Liver (tissue), 3 donors: ENCODE results near the gene PLCD3.

ENCODE experiments used
- ATF3 ChIP-seq: IDR thresholded peaks from 2 replicates; pipeline ENCODE4 v1.6.1; 2016; ENCODE audit warnings: antibody characterized with exemption
- CTCF ChIP-seq: fragments of 150-350 bp; IDR thresholded peaks from 2 replicates; pipeline ENCODE4 v1.5.1; 2017; ENCODE audit warnings: improper control_type of control experiment, low read depth, low read length; ENCODE audit not compliant: missing input control
- EGR1 ChIP-seq, 2 donors: IDR thresholded peaks; 2 replicates each; pipeline ENCODE4 v1.6.1; 2016 to 2018; ENCODE audit warnings: antibody characterized with exemption in 2 of 2, low read depth in 2 of 2
- FOXA1 ChIP-seq: IDR thresholded peaks from 2 replicates; pipeline ENCODE4 v1.6.1; 2016; ENCODE audit warnings: antibody characterized with exemption
- GABPA ChIP-seq, 2 donors: IDR thresholded peaks in 1 of 2; conservative IDR thresholded peaks in 1 of 2; 2 replicates each; pipeline ENCODE4 v1.6.1; 2016; ENCODE audit warnings: antibody characterized with exemption in 2 of 2, mild to moderate bottlenecking in 1 of 2, moderate library complexity in 1 of 2
- HNF4A ChIP-seq, 2 donors: conservative IDR thresholded peaks; 2 replicates each; pipeline ENCODE4 v1.6.1; 2016; ENCODE audit warnings: antibody characterized with exemption in 2 of 2, mild to moderate bottlenecking in 2 of 2
- JUND ChIP-seq, 2 donors: IDR thresholded peaks; 2 replicates each; pipeline ENCODE4 v1.6.1; 2016; ENCODE audit warnings: antibody characterized with exemption in 2 of 2
- MAX ChIP-seq: IDR thresholded peaks from 2 replicates; pipeline ENCODE4 v1.6.1; 2016; ENCODE audit warnings: antibody characterized with exemption
- NR2F2 ChIP-seq: IDR thresholded peaks from 2 replicates; pipeline ENCODE4 v1.6.1; 2016; ENCODE audit warnings: antibody characterized with exemption
- RAD21 ChIP-seq, 2 donors: IDR thresholded peaks; 2 replicates each; pipeline ENCODE4 v1.6.1; 2016; ENCODE audit warnings: antibody characterized with exemption in 2 of 2, mild to moderate bottlenecking in 2 of 2
- REST ChIP-seq: IDR thresholded peaks from 2 replicates; pipeline ENCODE4 v1.6.1; 2016; ENCODE audit warnings: antibody characterized with exemption, mild to moderate bottlenecking
- SP1 ChIP-seq: IDR thresholded peaks from 2 replicates; pipeline ENCODE4 v1.6.1; 2018; ENCODE audit warnings: antibody characterized with exemption, mild to moderate bottlenecking
- TAF1 ChIP-seq: conservative IDR thresholded peaks from 2 replicates; pipeline ENCODE4 v1.6.1; 2016; ENCODE audit warnings: antibody characterized with exemption, mild to moderate bottlenecking
- YY1 ChIP-seq: IDR thresholded peaks from 2 replicates; pipeline ENCODE4 v1.6.1; 2016; ENCODE audit warnings: antibody characterized with exemption, mild to moderate bottlenecking
- donor health status: healthy.
- donor health status: healthy.

- TF ChIP-seq FOXA1 (no peak), CTCF (no peak), GABPA (IDR thresholded peaks at IDR 0.05 in 1 of 2, conservative IDR thresholded peaks at IDR 0.05 in 1 of 2) (no peak), REST (no peak), YY1 (no peak), TAF1 (no peak), EGR1 (IDR thresholded peaks at IDR 0.05; ENCODE audit: low read depth in 2 of 2) (no peak), ATF3 (no peak), HNF4A (conservative IDR thresholded peaks at IDR 0.05) (no peak), MAX (no peak), NR2F2 (no peak), JUND (IDR thresholded peaks at IDR 0.05) (no peak), RAD21 (IDR thresholded peaks at IDR 0.05) (no peak), SP1 (no peak)
These were observed 13.9 kb upstream of the PLCD3 start for GRCh38 chr17:45146166-45146565.
